ENCODE data around the gene IL6R. TPM values are rescaled to one million over a fixed set of nuclear protein-coding genes. Genes with fewer than 3 reads are reported as not detected.

IL6R gene
- total and polyA plus RNA-seq, 2 of the 4 experiments (the other 2 are of a cell fraction): 5.3 to 9.5 TPM

DNA sequence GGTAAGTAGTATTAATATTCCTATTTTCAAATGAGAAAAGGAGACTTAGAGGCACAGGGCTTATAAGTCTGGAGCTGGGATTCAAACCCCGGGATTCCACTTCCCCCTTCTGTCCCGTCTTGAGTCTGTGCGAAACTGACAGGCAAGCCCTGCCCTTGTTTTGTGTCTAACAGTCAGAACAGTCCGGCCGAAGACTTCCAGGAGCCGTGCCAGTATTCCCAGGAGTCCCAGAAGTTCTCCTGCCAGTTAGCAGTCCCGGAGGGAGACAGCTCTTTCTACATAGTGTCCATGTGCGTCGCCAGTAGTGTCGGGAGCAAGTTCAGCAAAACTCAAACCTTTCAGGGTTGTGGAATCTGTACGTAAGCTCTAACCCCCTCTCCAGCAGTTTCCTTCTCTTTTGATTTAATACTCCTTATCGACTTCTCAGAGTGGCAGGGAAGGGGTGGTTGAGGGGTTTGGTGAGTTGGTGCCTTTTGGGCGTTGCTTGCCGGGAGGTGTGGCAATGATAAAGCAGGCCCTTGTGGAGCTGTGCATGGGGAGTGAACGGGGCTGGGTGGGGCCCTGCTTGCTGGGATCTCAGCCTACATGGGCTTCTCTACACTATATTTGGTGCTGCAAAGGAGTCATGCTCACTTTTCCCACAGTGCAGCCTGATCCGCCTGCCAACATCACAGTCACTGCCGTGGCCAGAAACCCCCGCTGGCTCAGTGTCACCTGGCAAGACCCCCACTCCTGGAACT, 29.4 kb downstream of the IL6R start:
- dilution Hi-C loops (cut with HindIII; ENCODE audit: low sequenced_read_pairs, unreplicated experiment) (no loop called here), intact Hi-C loops (cut with micrococcal nuclease) (no loop called here), in situ Hi-C loops (cut with MboI; ENCODE audit: low sequenced_read_pairs) (no loop called here)
- Histone ChIP-seq H3K4ac (ENCODE audit: low read depth, low read length) (no peak overlapping the region), H3K18ac (ENCODE audit: low read depth, low read length) (no peak overlapping the region), H3K4me1 (ENCODE audit: control insufficient read depth, insufficient read depth, low read length) (peaks cover 20% of the 10 kb centered on the region), H2BK20ac (ENCODE audit: low read depth, low read length) (no peak overlapping the region), H4K8ac (ENCODE audit: low read depth in 2 of 2, low read length in 2 of 2) (no peak overlapping the region), H3K14ac (replicated peaks; ENCODE audit: low read depth, low read length) (no peak overlapping the region), H4K5ac (ENCODE audit: low read depth, low read length) (no peak overlapping the region), H3K9ac (ENCODE audit: low read depth, low read length) (no peak overlapping the region), H3K56ac (ENCODE audit: extremely low read depth, insufficient read depth, low read length) (no peak overlapping the region), H3K4me3 (ENCODE audit: insufficient read depth, low read depth, low read length) (no peak overlapping the region), H4K91ac (ENCODE audit: insufficient read depth, low read depth, low read length) (no peak overlapping the region), H3K36me3 (ENCODE audit: control insufficient read depth, insufficient read depth, low read length) (peaks cover 43% of the 10 kb centered on the region), H2BK15ac (ENCODE audit: low read depth, low read length) (no peak overlapping the region; the same call in 2 of the 3 replicates), H3K9me1 (ENCODE audit: insufficient read depth, low read length) (peaks cover 19% of the 10 kb centered on the region), H2AK5ac (ENCODE audit: low read depth, low read length) (no peak overlapping the region), H3K9me3 (ENCODE audit: control insufficient read depth, insufficient read depth, low read length) (no peaks in the 10 kb centered on the region), H3K23ac (ENCODE audit: low read depth, low read length) (no peak overlapping the region), H2BK5ac (ENCODE audit: low read depth, low read length, poor library complexity, severe bottlenecking) (no peak overlapping the region), H2AK9ac (replicated peaks; ENCODE audit: low read depth, low read length, poor library complexity) (no peak overlapping the region), H3K4me2 (ENCODE audit: low read depth, low read length) (no peak overlapping the region), H3K79me1 (ENCODE audit: low read depth in 1 of 2, low read length in 2 of 2) (no peaks in the 10 kb centered on the region; a peak in 1 of 4 replicates), H2BK120ac (ENCODE audit: low read depth, low read length) (no peak overlapping the region), H2AFZ (replicated peaks; ENCODE audit: low read length, poor library complexity) (no peak overlapping the region), H3K27me3 (ENCODE audit: control insufficient read depth, insufficient read depth, low read length) (peaks cover 9% of the 10 kb centered on the region; the same call in 1 of the 2 replicates), H3K27ac (ENCODE audit: insufficient read depth, low read length) (no peak overlapping the region), H4K20me1 (ENCODE audit: insufficient read depth, low read length) (peaks cover 27% of the 10 kb centered on the region)
- DNase-seq: no peak
- ATAC-seq (ENCODE audit: low read depth): no peak
- CTCF ChIA-PET: no interaction called here
- POLR2A ChIA-PET (ENCODE audit: unreplicated experiment): no interaction called here
- TF ChIP-seq MXI1 (IDR thresholded peaks at IDR 0.05; ENCODE audit: borderline replicate concordance, low read depth, low read length): no peak
- TF ChIP-seq SMC3 (IDR thresholded peaks at IDR 0.05; ENCODE audit: low read depth, low read length): no peak
- no peak for TF ChIP-seq RAD21 (IDR thresholded peaks at IDR 0.05; ENCODE audit: low read length)
- no peak for TF ChIP-seq RFX5 (IDR thresholded peaks at IDR 0.05; ENCODE audit: low read depth, low read length)
- no peak for TF ChIP-seq BHLHE40 (IDR thresholded peaks at IDR 0.05; ENCODE audit: low read depth, low read length)
- BruUV-seq (replicated peaks): no TSS peak
- WGBS, 2 experiments (ENCODE audit: extremely low coverage in 2 of 2, insufficient read length in 1 of 2): 81% methylated on average over 3 of the region's 18 CpGs; no CpG with 5 or more reads in 1 of the 2 experiments

Data from IMR-90 (cell line).